A172 (cell line): ENCODE data around the gene RAB1B. TPM values are rescaled to one million over a fixed set of nuclear protein-coding genes. Genes with fewer than 3 reads are reported as not detected.
"Not testable (repeated sequence)": the region's sequence is repeated elsewhere in the genome, so short reads cannot be mapped to it uniquely, and the experiment has no call there.

Source experiments
- DNase-seq: peaks from one replicate; pipeline ENCODE4 v3.0.0-alpha.2; 2015; ENCODE audit warnings: low spot score
- total RNA-seq: library from RNA; depleted of rRNA; stranded (reverse); fragments of >200 nt; shearing (Covaris generic); gene quantifications from 2 replicates; pipeline ENCODE4 v1.2.3, GENCODE V29; 2014

The RAB1B gene
- total RNA-seq, 1 experiment from 2014 or later = 133 TPM

DNA sequence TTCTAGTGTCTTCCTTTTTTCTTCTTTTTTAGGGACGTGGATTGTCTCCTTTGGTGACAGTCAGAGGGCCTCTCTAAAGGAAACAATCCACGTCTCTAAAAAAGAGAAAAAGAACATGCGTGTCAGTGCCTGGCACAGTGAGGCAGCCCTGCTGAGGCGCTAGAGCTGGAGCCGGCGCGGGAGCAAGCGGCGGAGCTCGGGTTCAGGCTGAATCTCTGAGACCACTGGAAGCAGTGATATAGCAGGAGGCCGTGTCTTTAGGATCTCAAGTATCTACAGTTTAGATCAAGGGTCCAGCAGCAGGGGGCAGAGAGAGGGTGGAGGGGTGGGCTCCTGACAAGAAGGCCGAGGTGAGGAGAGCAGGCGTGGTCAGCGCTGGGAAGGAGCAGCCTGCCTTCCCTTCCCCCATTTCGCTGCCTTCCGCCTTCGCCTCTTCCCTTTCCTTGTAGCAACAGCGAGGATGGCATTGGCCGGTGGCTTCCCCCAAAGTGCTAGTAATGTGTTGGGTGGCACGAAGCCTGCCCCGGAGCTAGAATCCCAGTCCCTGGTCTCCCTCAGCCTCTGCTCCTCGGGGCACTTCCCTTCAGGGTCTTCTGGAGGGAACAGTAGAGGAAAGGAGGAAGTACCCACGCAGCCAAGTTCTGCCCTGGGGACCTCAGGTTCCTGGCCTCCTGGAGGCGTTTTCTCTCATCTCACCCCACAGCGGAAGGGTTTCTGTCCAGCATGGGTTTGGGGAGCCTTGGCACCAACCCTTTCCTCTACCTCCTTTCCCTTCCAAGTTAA, 28.2 kb upstream of the RAB1B start:
- DNase-seq = no peak

GRCh38 chr11:66240781-66241136, 27.7 kb upstream of the RAB1B start:
- no peak for DNase-seq

DNA sequence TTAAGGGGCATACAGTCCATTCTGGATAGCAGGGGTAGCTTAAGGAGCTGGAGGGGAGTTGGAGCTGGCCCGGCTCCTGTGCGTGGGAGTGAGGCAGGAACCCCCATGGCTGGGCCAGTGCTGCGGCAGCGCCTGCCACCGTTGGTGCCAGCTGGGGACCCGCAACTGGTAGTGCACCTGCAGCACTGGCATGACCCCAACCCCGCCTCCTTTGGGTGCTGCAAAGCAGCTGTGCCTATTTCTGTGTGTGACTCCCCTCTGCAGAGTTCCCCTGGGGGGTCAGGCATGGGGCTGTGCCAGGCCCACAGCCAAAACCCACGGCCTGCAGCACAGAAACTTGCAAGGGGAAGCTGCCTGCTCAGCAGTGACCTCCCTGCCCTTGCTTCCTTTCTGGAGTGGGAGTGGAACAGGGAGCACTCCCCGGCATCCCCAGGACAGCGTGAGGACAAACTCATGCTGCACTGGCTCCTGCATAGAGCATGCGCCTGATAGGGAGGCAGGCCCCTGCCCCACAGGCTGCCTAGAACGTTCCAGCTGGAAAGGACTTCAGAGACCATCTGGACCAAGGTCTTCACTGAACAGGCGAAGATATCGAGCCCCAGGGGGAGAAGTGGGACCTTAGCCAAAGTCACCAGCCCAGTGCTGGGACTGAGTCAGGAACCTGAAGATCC, 26.2 kb upstream of the RAB1B start:
- DNase-seq = no peak

DNA sequence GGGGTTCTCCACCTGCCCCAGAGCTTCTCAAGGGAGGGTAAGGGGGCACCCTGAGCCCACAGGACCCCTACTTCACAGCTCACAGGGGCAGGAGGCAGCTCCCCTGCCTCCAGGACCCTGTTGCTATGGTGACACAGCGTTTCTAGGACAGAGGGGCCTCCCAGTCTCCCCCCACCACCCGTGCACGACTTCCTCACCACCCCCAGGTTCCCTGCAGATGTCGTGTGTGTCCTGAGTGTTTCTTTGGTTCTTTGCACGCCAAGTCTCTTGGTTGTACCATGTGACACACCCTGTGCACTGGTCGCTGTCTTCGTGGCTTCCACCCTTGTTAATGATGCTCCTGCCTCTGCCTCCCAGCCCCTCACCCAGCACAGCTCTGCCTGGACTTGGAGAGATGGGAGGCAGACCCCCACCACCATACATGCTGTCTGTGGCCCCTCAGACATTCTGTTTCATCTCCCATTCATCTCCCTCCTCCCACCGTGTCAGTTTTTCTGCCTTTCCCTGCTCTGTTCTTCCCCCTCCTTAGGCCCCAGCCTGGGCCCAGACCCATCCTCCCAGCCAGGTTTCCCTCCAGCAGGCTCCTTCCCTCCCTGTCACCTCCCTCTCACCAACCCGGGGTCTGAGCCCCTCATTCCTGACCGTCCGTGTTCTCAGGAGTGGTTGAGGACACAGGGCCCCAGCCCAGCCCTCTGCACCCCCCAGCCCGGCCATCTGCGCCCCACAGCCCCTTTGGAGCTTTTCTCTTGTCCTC, 24.5 kb upstream of the RAB1B start:
- no peak for DNase-seq

DNA sequence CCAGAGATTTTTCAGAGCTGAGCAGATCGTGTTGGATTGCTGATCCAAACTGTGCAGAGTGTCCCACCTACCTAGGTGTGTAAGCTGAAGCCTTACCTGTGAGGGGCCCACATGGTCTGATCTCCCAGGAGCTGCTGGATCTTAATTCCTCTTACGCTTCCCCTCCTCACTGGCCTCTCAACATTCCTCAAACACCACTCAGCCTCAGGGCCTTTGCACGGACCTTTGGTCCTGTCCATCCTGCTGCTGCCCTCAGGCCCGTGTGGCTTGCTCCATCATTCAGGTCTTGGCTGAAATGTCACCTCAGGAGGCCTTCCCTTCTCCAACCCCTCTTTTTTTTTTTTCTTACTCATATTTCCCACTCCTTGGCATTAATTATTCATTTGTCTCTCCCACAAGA, 21.1 kb upstream of the RAB1B start:
- no peak for DNase-seq

- no peak for DNase-seq
Observed at GRCh38 chr11:66247801-66248200, 20.6 kb upstream of the RAB1B start.

DNA sequence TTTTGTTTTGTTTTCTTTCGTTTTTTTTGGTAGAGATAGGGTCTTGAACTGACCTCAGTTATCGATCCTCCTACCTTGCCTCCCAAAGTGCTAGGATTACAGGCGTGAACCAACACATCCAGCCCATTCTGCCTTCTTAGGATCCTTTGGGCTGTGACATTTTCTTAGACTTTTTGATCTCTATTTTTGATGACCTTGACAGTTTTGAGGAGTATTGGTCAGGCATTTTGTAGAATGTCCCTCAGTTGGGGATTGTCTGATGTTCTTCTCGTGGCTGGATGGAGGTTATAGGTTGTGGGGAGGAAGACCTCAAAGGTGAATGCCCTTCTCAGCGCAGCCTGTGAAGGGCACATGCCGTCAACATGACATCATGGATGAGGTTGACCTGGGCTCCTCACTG, 19.5 kb upstream of the RAB1B start:
- no peak for DNase-seq

DNA sequence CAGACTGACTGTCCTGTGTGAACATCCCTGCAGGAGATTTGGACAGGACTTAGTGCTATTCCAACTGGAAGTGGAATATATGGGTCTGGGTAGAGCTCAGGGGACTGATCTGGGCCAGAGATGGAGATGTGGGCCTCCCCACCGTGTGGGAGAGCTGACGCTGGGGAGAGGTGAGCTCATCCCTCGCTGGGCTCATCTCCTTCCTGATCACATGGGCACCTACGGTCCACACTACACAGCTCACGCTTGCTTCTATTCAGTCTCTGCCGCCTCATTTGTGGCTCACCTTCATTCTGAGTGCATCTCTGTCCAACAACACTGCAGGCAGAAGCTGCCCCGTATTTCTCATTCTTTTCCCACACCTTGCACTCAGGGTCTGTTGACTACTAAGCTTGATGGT, 16.6 kb upstream of the RAB1B start:
- no peak for DNase-seq

GRCh38 chr11:66253081-66253480, 15.4 kb upstream of the RAB1B start:
- not testable (repeated sequence) for DNase-seq

DNA sequence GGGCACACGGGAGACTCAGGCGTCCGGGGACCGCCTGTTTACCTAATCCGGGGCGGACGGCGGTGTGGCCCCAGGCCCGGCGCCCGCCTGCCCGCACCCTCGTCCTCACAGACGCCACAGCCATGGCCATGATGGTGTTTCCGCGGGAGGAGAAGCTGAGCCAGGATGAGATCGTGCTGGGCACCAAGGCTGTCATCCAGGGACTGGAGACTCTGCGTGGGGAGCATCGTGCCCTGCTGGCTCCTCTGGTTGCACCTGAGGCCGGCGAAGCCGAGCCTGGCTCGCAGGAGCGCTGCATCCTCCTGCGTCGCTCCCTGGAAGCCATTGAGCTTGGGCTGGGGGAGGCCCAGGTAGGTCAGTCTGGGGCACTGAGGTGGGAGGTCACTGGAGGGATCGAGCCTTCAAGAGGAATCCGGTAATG, 10.0 kb upstream of the RAB1B start:
- DNase-seq = no peak

DNA sequence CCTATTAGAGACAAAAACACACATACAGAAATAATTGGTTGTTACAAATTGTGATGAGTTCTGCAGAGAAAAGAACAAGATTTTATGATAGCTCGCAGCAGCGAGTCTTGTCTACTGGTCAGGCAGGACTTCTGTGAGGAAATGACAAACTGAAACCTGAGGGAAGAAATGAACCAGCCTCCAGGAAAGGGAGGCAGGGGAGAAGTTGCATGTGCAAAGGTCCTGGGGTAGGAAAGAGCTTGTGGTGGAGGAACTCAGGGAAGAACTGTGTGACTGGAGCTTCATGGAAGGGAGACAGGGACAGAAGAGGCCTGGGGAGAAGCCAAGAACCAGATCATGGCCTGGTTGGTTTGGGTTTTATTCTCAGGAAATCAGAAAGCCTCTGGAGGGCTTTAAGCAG, 9.2 kb upstream of the RAB1B start:
- no peak for DNase-seq

- DNase-seq = no peak
Observed at GRCh38 chr11:66259956-66260355, 8.5 kb upstream of the RAB1B start.

DNA sequence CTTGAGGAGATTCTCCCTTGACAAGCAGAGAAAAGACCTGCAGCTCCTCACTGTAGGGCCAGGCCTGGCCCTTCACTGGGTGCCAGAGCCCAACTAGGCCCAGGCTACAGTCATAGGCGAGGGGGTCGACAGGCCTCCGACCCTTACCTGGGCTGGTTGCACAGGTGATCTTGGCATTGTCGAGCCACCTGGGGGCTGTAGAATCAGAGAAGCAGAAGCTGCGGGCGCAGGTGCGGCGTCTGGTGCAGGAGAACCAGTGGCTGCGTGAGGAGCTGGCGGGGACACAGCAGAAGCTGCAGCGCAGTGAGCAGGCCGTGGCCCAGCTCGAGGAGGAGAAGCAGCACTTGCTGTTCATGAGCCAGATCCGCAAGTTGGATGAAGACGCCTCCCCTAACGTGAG, 6.9 kb upstream of the RAB1B start:
- DNase-seq = no peak

GRCh38 chr11:66262191-66262590, 6.2 kb upstream of the RAB1B start:
- DNase-seq = no peak

DNA sequence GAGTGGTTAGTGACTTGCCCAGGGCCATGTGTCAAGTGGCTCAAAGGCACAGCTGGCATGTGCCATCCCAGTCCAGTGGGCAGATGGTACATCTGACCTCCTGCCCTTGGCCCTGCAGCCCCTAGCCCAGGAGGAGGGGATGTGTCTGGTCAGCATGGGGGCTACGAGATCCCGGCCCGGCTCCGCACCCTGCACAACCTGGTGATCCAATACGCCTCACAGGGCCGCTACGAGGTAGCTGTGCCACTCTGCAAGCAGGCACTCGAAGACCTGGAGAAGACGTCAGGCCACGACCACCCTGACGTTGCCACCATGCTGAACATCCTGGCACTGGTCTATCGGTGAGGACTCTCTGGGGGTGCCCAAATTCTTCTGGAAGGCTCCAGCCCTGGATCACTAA, 5.7 kb upstream of the RAB1B start:
- DNase-seq = no peak

GRCh38 chr11:66263231-66263630, 5.2 kb upstream of the RAB1B start:
- no peak for DNase-seq

- no peak for DNase-seq
Observed at GRCh38 chr11:66263785-66264184, 4.7 kb upstream of the RAB1B start.

GRCh38 chr11:66264383-66264782, 4.1 kb upstream of the RAB1B start:
- no peak for DNase-seq

GRCh38 chr11:66264914-66265313, 3.5 kb upstream of the RAB1B start:
- DNase-seq = no peak

DNA sequence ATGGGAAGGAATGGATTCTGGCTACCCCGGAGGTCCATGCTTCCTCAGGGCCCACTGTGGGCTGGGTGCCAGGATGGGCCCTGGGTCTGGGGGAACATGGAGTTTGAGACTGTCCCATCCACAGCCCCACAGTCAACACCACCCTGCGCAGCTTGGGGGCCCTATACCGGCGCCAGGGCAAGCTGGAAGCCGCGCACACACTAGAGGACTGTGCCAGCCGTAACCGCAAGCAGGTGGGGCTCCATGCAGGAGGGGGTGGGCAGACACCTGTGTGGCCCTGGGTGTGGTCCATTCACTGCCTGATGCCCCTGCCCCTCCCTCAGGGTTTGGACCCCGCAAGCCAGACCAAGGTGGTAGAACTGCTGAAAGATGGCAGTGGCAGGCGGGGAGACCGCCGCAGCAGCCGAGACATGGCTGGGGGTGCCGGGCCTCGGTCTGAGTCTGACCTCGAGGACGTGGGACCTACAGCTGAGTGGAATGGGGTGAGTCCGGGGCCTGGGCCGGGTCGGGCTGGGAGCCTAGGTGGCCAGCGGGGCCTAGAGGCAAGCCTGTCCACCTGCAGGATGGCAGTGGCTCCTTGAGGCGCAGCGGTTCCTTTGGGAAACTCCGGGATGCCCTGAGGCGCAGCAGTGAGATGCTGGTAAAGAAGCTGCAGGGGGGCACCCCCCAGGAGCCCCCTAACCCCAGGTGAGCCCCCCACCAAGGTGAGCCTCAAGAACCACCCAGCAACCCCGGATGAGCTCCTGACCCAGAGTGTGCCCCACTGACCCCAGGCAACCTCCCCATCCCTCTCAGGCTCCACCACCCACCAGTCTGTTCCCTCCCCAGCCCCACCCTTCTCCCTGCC, 2.7 kb upstream of the RAB1B start:
- DNase-seq = no peak

- no peak for DNase-seq
Observed at GRCh38 chr11:66266378-66267038, 1.9 kb upstream of the RAB1B start.

- no peak for DNase-seq
Observed at GRCh38 chr11:66267039-66267378, 1.4 kb upstream of the RAB1B start.
